Measurements from ENCODE around the gene CALY.
A peak's percentile ranks its signal among the peaks of the same experiment; 100 is the strongest.

Gene CALY

DNA sequence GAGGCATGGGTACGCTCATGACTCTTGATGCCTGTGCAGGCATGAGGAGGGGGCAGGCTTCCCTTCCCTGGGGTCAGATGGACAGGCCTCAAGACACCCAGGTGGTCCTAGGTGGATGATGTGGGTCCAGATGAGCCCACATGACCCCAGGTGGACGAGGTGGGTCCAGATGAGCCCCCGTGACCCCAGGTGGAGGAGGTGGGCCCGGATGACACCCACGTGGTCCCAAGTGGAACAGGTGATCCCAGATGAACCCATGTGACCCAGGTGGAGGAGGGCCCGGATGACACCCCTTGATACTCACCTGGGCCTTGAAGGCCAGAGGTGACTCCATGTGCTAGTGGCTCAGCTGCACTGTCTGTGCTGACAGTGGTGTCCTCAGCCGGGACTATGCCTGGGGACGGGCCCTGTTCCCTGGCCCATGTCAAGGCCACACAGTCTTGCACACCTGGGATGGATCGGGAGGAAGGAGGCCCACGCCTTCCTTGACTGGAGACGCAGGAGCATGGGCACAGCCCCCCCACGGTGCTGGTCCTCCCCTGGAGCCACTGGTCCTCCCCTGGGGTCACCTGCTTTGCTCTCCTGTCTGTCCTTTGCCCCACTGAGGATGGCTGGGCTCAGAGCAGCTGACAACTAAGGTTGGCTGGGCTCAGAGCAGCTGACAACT is 13.7 kb upstream of the CALY start:
- peaks cover 12 to 23% of the 10 kb centered on the region in 2 donors for H3K27me3 Mint-ChIP-seq
- H3K9me3 Mint-ChIP-seq = no peaks in the 10 kb centered on the region
- DNase-seq = no peak
- peak in 1 of 2 donors; percentile 22 for ATAC-seq (replicated peaks)
- H3K27ac Mint-ChIP-seq = no peak overlapping the region
- H3K4me1 Mint-ChIP-seq = peaks cover 11 to 19% of the 10 kb centered on the region in 2 donors
- H3K36me3 Mint-ChIP-seq = peaks cover 0 to 2% of the 10 kb centered on the region in 2 donors
- H3K4me3 Mint-ChIP-seq = no peak overlapping the region

GRCh38 chr10:133349577-133350011 is 12.9 kb upstream of the CALY start:
- DNase-seq = no peak
- no peaks in the 10 kb centered on the region for H3K9me3 Mint-ChIP-seq
- no peak overlapping the region for H3K4me3 Mint-ChIP-seq
- no peak overlapping the region for H3K27ac Mint-ChIP-seq
- H3K27me3 Mint-ChIP-seq = peaks cover 19 to 31% of the 10 kb centered on the region in 2 donors
- no peak for ATAC-seq (replicated peaks)
- peaks cover 0 to 2% of the 10 kb centered on the region in 2 donors for H3K36me3 Mint-ChIP-seq
- H3K4me1 Mint-ChIP-seq = peaks cover 11 to 18% of the 10 kb centered on the region in 2 donors

DNA sequence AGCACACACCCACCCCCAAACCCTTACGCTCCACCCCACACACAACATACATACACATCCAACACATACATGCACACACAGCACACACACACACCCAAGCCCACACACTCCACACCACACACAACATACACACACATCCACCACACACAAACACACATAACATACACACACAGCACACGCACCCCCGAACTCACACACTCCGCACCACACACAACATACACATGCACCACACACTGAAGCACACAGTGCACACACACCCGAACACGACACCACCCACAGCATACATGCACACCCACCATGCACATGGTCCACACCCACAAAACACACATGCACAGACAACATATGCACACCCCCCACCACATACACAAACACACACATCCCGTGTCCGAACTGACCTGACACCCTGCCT is 12.5 kb upstream of the CALY start:
- Mint-ChIP-seq H3K4me3 (peak overlapping the region in 1 of 2 donors; percentile 3), H3K27me3 (peaks cover 22 to 36% of the 10 kb centered on the region in 2 donors), H3K9me3 (no peaks in the 10 kb centered on the region), H3K27ac (no peak overlapping the region), H3K4me1 (peaks cover 11 to 18% of the 10 kb centered on the region in 2 donors), H3K36me3 (peaks cover 0 to 2% of the 10 kb centered on the region in 2 donors)
- ATAC-seq (replicated peaks) (peak in 1 of 2 donors; percentile 18), DNase-seq (no peak)

- peak overlapping the region in 1 of 2 donors; percentile 35 for H3K4me3 Mint-ChIP-seq
- DNase-seq (no peak), ATAC-seq (replicated peaks) (no peak)
- peaks cover 9 to 18% of the 10 kb centered on the region in 2 donors for H3K4me1 Mint-ChIP-seq
- no peaks in the 10 kb centered on the region for H3K36me3 Mint-ChIP-seq
- no peaks in the 10 kb centered on the region for H3K9me3 Mint-ChIP-seq
- H3K27ac Mint-ChIP-seq = no peak overlapping the region
- H3K27me3 Mint-ChIP-seq = peaks cover 29 to 45% of the 10 kb centered on the region in 2 donors
Observed at GRCh38 chr10:133347710-133348517, 11.2 kb upstream of the CALY start.

DNA sequence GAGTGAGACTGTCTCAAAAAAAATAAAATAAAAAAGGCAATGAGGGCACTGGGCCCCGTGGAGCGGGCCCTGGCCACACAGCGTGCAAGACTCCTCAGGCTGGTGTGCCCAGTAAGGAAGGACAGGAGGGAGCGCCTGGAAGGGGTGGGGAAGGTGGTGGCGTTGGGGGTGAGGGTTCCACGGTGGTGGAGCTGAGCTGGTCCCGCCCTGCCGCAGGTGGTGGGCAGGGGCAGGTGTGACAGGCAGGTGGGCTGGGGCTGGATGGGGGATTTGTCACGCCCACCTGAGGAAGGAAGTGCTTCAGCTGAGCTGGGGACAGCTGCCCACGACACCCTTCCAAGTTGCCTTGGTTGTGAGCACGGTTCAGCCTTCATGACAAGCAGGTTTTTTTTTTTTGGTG is 9.7 kb upstream of the CALY start:
- Mint-ChIP-seq H3K4me3 (no peak overlapping the region), H3K9me3 (no peaks in the 10 kb centered on the region), H3K27me3 (peaks cover 38 to 55% of the 10 kb centered on the region in 2 donors), H3K27ac (no peak overlapping the region), H3K36me3 (no peaks in the 10 kb centered on the region), H3K4me1 (peaks cover 9 to 18% of the 10 kb centered on the region in 2 donors)
- DNase-seq (no peak), ATAC-seq (replicated peaks) (no peak)

DNA sequence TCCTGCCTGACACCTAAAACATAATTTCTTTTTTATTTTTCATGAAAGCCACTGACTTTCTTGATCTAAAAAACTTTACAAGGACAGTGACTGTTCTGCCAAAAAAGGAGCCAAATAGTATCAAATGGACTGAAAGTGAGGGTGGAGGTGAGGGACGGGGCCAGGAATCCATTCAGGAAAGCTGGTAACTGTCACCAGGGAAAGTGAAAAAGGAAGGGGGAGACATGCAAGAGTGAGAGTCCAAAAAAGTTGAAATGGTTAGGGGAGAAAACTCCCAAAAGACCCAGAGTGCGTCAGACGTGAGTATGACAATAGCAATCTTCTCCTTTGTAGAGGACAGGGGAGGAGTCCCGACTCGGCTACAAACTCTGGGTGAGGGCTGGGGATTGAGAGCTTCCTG is 7.5 kb upstream of the CALY start:
- H3K36me3 Mint-ChIP-seq = no peaks in the 10 kb centered on the region
- DNase-seq = no peak
- peaks cover 6 to 16% of the 10 kb centered on the region in 2 donors for H3K4me1 Mint-ChIP-seq
- H3K27me3 Mint-ChIP-seq = peaks cover 41 to 54% of the 10 kb centered on the region in 2 donors
- ATAC-seq (replicated peaks) = no peak
- H3K4me3 Mint-ChIP-seq = no peak overlapping the region
- no peaks in the 10 kb centered on the region for H3K9me3 Mint-ChIP-seq
- no peak overlapping the region for H3K27ac Mint-ChIP-seq

DNA sequence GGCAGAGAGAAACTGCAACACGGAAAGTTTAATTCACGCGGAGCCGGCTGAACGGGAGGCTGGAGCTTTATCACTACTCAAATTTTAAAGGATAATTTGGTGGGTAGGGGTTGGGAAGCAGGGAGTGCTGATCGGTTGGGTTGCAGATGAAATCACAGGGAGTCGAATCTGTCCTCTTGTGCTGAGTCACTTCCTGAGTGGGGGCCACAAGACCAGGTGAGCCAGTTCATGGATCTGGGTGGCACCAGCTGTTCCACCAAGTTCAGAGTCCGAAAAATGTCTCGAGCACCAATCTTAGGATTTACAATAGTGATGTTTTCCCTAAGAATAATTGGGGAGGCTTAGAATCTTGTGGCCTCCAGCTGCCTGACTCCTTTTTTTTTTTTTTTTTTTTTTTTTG is 6.9 kb upstream of the CALY start:
- H3K27me3 Mint-ChIP-seq = peaks cover 36 to 49% of the 10 kb centered on the region in 2 donors
- no peak for ATAC-seq (replicated peaks)
- H3K36me3 Mint-ChIP-seq = no peaks in the 10 kb centered on the region
- no peak overlapping the region for H3K4me3 Mint-ChIP-seq
- no peak for DNase-seq
- no peak overlapping the region for H3K27ac Mint-ChIP-seq
- peaks cover 2 to 11% of the 10 kb centered on the region in 2 donors for H3K4me1 Mint-ChIP-seq
- no peaks in the 10 kb centered on the region for H3K9me3 Mint-ChIP-seq

DNA sequence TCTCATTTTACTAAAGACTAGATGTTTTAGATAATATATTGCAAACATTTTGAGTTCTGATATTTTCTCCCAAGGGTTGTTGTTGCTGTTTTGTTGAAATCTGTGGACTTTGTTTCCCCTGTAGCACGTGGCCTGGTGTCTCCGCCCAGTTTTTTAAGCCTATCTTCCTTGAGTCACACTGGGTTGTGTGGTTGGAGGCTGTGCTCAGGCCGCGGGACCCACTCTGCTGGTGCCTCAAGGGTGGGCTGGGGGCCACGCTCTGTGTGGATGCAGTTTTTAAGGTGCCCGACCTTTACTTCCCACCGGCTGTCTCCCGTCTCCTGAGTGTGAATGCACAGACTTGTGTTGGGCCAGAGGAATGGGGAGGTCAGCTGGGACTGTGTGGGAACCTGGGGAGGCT is 6.2 kb upstream of the CALY start:
- peaks cover 2 to 11% of the 10 kb centered on the region in 2 donors for H3K4me1 Mint-ChIP-seq

GRCh38 chr10:133341983-133342382 is 5.3 kb upstream of the CALY start:
- peaks cover 36 to 49% of the 10 kb centered on the region in 2 donors for H3K27me3 Mint-ChIP-seq
- DNase-seq (no peak), ATAC-seq (replicated peaks) (no peak)
- H3K27ac Mint-ChIP-seq = no peak overlapping the region
- no peaks in the 10 kb centered on the region for H3K36me3 Mint-ChIP-seq
- no peaks in the 10 kb centered on the region for H3K9me3 Mint-ChIP-seq
- H3K4me3 Mint-ChIP-seq = no peak overlapping the region
- H3K4me1 Mint-ChIP-seq = peaks cover 2 to 11% of the 10 kb centered on the region in 2 donors

More for the DNA sequence above, 6.2 kb upstream of the CALY start:
- peaks cover 36 to 49% of the 10 kb centered on the region in 2 donors for H3K27me3 Mint-ChIP-seq
- DNase-seq = no peak
- ATAC-seq (replicated peaks) = no peak
- H3K4me3 Mint-ChIP-seq = no peak overlapping the region
- no peak overlapping the region for H3K27ac Mint-ChIP-seq
- H3K9me3 Mint-ChIP-seq = no peaks in the 10 kb centered on the region
- H3K36me3 Mint-ChIP-seq = no peaks in the 10 kb centered on the region

GRCh38 chr10:133339708-133340380 is 3.1 kb upstream of the CALY start:
- DNase-seq (no peak), ATAC-seq (replicated peaks) (no peak)
- no peaks in the 10 kb centered on the region for H3K36me3 Mint-ChIP-seq
- H3K27me3 Mint-ChIP-seq = peaks cover 26 to 29% of the 10 kb centered on the region in 2 donors
- H3K27ac Mint-ChIP-seq = no peak overlapping the region
- no peaks in the 10 kb centered on the region for H3K9me3 Mint-ChIP-seq
- H3K4me1 Mint-ChIP-seq = peaks cover 1 to 3% of the 10 kb centered on the region in 2 donors
- no peak overlapping the region for H3K4me3 Mint-ChIP-seq

GRCh38 chr10:133338080-133339071 is 1.7 kb upstream of the CALY start:
- Mint-ChIP-seq H3K4me1 (peaks cover 4% of the 10 kb centered on the region in 2 donors), H3K36me3 (no peaks in the 10 kb centered on the region), H3K4me3 (no peak overlapping the region), H3K27me3 (peaks cover 27% of the 10 kb centered on the region in 2 donors), H3K27ac (no peak overlapping the region), H3K9me3 (no peaks in the 10 kb centered on the region)
- ATAC-seq (replicated peaks) (no peak), DNase-seq (no peak)

DNA sequence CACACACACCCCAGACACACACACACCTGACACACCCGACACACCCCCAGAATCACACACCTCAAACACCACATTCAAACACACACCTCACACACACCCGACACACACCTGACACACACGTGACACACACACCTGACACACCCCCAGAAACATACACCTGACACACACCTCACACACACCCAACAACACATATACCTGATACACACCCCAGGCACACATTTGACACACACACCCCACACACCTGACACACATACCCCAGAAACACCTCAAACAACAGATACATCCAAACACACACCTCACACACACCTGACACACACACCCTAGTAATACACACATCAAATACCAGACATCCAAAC is 652 bp upstream of the CALY start:
- Mint-ChIP-seq H3K4me1 (peaks cover 4% of the 10 kb centered on the region in 2 donors), H3K36me3 (no peaks in the 10 kb centered on the region), H3K27ac (no peak overlapping the region), H3K4me3 (no peak overlapping the region), H3K27me3 (peaks cover 31 to 32% of the 10 kb centered on the region in 2 donors), H3K9me3 (no peaks in the 10 kb centered on the region)
- ATAC-seq (replicated peaks) (no peak), DNase-seq (no peak)

GRCh38 chr10:133336118-133336576 is 549 bp downstream of the CALY start:
- Mint-ChIP-seq H3K27ac (no peak overlapping the region), H3K27me3 (peaks cover 31 to 32% of the 10 kb centered on the region in 2 donors), H3K36me3 (no peaks in the 10 kb centered on the region), H3K4me1 (peaks cover 4% of the 10 kb centered on the region in 2 donors), H3K4me3 (no peak overlapping the region), H3K9me3 (no peaks in the 10 kb centered on the region)
- DNase-seq = no peak
- ATAC-seq (replicated peaks) = no peak

All from stimulated activated naive B cell treated with anti-CD40 and anti-IgM and Interleukin-4, amounts not matched to agents 10 μg/mL and 1 μg/mL and 100 μg/mL, for 72 hours (primary cell).